HG03039 (cell line): ENCODE measurements around the gene PKN1.
"Not testable (repeated sequence)": the region's sequence is repeated elsewhere in the genome, so short reads cannot be mapped to it uniquely, and the experiment has no call there.

ENCODE experiments used
- ATAC-seq: cut with Tn5 transposase; IDR thresholded peaks from one replicate; pipeline ENCODE4 v1.9.1; 2021; ENCODE audit warnings: mild to moderate bottlenecking, moderate library complexity; ENCODE audit not compliant: unreplicated experiment

The PKN1 gene

DNA sequence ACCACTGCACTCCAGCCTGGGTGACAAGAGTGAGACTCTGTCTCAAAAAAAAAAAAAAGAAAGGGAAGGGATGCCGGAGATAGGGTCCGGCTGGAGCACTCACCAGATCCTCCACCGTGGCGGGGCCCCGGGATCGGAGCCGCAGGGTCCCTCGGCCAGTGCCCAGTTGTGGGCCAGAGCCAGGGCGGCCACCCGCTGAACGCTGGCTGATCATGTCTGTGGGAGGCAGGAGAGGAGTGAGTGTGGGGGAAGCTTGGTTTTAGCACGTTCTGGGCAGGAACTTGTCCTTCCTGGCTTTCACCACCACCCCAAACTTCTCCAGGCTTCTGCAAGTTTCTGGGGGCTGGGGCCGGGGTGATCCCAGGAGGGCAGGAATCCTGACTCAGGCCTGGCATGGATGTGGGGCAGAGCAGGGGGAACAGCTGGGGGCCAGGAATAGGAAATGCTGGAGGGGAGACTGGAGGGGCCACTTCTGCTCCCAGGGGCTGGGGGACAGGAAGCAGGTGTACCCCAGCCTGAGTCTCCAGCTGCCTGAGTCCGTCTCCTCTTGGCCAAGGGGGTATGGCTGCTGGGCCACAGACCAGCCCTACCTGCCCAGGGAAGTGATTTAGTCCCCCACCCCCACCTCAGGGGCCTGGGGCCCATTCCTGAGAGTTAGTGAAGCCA is 46.3 kb downstream of the PKN1 start:
- ATAC-seq = no peak

DNA sequence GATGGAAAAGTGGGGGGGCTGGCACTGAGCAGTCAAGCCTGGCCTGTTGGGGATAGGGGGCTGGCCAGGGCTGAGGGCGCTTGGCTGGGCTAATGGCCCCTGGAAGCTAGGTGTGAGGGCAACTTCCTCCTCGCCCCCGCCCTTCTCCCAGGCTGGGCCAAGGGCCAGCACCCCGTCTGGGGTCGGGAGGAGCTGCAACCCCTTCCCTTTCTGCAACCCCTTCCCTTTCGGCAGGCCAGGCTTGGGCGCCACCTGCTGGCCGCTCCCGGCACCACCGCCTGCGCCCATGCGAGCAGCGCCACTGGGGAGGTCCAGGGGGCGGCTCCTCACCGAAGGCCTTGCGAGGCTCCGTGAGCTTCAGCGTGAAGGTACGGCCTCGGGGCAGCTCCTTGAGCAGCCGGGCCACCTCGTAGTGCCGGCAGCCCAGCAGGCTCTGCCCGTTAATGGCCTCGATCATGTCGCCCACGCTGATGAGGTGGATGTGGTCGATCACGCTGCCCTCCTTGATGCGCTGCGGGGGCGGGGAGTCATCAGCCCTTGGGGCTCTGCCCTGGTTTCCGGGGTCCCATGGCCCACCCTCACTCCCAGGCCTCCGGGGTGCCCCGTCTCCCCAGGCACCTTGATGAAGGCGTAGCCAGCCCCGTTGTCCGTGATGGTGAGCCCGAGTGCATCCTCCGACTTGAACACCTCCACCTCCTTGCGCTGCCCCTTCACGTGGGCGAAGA is 47.0 kb downstream of the PKN1 start:
- no peak for ATAC-seq

DNA sequence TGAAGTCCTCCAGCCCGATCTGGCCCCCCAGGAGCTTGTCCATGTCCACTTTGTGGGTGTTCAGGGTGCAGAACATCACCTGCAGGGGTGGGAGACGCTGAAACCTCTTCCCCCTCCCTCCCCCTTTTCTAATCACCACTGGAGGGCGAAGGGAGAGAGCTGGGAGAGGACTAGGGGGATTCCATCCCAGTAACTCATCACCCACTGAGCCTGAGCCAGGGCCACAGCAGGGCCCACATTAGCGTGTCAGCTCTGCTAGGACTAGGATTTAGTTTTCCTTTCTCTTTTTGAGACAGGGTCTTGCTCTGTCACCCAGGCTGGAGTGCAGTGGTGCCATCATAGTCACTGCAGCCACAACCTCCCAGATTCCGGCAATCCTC is 47.6 kb downstream of the PKN1 start:
- ATAC-seq = no peak

DNA sequence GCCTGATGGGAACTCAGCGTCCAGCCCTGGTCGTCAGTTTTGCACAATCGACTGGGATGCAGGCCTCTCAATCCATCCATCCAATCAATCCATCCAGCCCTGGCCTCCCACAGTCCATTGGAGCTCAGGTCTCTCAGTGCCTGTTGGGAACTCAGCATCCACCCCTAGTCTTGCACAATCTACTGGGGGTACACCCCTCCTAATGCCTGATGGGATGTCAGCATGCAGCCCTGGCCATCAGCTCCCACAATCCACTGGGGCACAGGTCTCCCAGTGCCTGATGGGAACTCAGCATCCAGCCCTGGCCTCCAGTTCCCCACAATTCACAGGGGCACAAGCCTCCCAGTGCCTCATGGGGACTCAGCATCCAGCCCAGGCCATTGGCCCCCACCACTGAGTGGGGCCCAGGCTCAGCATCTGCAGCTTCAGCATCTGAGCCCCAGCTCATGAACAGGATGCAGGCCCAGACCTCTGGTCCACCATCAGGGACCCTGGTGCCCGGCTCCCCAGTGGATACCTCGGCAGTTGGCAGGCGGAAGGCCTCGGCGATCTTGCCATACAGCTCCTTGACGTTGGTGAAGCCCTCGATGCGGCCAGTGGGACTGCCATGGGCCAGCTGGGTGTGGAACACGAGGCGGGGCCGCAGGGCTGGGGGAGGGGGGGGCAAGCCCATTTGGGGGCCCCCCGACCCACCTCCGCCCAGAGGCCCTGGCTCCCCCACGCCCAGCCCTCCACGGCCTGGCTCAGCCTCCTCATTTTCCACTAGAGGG is 49.3 kb downstream of the PKN1 start:
- no peak for ATAC-seq

DNA sequence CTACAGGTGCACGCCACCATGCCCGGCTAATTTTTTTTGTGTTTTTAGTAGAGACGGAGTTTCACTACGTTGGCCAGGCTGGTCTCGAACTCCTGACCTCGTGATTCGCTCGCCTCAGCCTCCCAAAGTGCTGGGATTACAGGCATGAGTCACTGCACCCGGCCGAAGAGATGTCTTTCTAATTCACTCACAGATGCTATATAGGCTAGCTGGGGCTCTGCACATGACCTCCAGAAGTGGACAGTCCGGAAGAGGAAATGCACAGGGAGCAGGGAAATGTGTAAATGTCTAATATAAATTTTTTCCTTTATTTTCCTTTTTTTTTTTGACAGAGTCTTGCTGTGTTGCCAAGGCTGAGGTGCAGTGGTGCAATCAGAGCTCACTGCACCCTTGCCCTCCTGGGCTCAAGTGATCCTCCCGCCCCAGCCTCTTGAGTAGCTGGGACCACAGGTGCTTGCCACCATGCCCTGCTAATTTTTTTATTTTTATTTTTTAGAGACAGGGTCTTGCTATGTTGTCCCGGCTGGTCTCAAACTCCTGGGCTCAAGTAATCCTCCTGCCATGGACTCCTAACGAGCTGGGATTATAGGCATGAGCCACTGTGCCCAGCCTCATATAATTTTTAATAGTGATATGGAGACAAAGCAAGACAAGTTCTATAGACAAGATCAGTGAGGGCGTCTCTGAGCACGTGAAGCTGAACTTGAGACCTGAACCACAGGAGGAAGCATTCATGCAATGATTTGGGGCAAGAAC is 54.4 kb downstream of the PKN1 start:
- ATAC-seq = no peak

DNA sequence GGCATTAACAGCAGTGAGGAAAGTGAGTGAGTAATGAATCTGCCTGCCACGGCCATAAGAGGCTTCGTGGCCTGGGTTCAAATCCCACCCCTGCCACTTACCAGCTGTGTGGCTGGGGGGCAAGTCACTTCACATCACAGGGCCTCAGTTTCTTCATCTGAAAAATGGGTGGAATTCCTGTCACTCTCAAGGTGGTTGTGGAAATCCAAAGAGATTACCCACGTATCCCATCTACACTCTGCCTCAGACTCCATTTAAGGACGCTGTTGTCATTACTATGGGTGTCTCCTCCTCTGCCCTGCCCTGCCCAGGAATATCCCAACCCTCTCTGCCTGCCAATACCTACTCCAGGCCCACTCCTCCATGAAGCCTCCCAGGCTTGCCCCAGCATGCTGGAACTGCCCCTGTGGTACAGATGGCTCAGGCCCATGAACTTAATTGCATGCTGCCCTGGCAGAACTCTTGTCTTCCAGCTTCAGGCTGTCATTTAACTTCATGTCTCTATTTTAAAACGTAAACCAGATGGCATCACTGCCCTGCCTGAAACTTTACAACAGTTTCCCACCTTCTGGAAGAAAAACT is 59.7 kb downstream of the PKN1 start:
- ATAC-seq = no peak

DNA sequence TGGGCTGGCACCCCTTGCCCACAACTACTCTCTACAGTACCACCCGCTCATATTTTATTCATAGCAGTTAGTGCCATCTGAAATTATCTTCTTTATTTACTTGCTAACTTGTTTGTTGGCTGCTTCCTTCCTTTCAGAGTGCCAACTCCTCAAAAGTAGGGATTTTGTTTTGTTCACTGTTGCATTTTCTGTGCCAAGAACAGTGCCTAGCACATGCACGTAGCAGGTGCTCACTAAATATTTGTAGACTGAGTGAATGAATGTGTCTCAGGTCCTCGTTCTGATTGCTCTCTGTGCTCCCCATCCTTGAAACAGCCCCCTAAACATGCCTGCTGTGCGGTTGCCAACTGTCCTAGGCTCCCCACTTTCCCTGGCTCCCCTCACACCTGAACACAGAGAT is 61.3 kb downstream of the PKN1 start:
- no peak for ATAC-seq

DNA sequence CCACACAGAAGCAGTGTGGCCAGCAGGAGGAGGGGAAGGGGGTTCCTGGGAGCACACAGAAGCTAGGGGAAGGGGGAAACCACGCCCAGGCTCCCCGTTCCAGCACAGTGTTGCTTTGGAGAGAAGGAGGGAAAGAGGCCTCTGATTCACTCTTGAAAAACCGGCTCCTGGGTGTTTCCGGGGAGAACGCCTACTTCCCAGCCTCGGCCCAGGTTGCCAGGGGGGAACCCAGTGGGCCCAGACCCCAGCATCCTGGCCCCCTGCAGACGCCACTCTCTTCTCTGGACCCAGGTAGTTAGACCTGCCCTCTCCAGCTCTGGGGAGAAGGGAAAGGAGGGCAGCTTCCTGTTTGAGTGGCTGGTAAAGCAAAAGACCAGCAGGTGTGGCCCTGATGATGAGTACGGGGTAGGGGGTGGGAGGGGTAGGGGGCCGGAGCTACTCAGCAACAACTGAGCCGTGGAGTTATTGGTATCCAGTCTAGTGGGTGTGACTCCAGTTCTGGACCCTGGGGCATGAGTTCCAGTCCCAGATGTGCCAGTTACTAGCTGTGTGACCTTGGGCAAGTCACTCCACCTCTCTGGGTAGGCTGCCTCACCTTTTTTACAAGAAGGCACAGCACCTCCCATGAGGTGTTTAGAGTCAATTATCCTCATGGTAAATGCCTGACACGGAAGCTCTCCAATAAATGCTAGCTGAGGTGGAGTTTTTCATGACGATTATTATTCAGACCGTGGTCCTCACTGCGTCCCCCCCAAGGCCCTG is 62.0 kb downstream of the PKN1 start:
- no peak for ATAC-seq

DNA sequence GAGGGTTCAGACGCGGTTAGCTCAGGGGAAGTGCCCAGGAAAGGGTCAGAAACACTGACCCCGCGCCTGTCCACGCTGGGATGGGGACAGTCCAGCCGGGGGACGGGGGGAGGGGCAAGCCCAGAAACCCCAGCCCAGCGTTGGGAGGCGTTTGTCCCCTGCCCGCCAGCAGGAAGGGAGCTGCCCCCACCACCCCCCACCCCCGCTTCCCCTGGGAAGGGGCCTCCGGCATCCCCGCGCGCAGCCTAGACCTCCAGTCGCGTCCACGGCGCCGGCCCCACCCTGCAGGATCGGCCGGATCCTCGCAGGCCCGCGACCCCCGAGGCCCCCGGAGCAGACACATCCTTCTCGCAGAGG is 62.5 kb downstream of the PKN1 start:
- no peak for ATAC-seq

DNA sequence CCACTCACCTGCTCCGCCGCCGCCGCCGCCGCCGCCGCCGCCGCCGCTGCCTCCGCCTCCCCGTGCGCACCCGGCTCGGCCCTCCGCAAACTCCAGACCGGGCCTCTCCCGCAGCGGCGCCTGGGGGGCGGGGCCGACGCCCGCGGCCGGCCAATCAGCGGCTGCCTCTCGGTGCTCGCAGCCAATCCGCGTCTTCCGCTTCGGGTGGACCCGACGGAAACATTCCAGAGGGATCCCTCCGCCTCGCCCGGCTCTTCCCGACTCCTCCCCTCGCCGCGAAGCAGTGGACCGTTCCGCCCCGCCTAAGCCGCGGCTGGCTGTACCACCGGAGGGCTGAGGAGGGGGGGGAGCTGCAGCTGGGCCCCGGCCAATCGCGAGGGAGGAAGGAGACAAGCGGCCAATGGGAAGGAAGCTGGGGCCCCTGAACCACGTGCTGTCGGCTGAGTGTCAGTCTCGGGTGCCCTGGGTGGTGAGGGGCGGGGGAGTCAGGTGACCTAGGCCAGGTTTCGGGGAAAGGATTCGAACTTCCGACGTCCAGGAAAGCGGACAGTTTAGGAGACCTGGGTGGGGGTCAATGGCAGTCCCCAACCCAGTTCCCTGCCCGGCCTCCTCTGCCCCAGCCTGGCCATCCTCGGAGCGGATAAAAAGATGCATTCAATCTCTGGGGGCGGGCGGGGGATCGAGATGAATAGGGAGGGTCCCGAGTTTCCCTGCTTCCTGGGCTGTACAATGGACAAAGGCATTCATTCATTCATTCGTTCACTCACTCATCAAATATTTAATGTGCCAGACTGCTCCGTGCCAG is 63.1 kb downstream of the PKN1 start, which contains the start of gene GIPC1:
Gene GIPC1, minus strand, starts transcription at position 99 of the 805 bp plus-strand sequence. CDS start 13,151 bp downstream, outside the sequence.
- ATAC-seq = peak; percentile 60

DNA sequence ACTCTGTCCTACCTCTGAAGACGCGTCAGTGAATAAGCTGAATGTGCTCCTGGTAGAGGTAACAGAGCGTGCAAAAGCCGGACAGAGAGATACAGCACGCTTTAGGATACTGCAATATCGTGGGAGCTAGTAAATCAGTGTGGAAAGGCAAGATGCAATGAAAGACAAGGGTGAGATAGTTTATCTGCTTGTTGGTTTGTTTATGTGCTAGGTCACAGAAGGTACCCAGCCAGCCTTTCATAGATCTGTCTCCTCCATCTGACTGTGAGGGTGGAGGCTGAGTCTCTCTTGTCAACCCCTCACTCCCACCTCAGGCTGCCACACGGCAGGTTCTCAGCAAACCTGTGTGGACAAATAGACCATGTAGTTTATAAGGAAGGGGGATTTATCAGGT is 63.7 kb downstream of the PKN1 start:
- ATAC-seq = no peak

DNA sequence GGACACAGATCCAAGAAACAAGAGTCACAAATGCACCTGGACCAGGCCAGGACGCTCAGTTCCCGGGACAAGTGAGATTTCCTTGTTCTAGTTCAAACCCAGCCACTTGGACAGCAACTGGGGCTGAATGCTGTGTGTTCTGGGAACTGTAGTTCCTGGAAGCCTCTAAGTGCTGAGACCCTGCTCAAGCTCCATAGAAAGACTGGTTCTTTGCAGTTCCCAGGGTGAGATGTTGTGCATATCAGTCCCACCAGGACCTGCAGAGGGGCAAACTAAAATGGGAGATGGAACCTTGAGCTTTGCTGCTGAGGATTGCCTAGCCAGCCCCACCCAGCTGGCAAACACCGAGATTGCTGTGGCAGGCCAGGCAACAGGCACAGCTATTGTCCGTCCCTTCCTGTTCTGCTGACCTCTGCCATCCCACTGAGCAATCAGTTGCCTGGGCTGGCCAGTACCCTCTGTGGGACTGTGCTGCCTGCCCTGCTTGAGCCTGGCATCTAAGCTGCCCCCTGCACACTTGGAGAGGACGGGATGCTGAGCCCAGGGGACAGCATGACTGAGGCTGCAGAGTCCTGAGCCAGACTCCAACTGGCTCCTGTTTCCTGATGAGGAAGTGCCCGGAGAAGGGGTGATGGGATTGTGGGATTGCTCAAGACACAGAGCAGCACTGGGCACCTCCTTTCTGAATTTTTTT is 64.3 kb downstream of the PKN1 start:
- ATAC-seq = no peak

DNA sequence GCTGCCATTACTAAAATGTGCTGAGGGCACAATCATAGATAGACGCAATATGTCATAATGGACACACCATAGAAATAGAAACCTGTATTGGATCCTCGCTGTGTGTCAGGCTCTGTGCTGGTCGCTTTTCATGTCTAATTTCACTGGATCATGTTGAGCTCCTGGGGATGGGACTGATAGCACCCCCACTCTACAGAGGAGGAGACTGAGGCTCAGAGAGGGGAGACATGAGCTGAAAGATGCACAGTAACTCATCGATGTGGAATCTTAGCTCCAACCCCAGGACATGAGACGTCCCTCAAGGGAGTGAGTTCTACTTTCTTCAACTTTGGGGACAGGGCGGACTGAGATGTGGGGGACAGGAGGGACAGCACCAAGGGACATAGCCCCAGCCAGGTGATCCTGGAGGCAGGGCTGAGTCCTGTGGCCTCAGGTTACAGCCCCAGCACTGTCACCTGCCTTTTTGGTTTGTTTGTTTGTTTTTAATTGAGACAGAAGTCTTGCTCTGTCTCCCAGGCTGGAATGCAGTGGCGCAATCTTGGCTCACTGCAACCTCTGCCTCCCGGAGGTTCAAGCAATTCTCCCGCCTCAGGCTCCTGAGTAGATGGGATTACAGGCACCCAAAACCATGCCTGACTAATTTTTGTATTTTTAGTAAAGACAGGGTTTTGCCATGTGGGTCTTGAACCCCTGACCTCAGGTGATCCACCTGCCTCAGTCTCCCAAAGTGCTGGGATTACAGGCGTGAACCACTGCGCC is 69.4 kb downstream of the PKN1 start:
- no peak for ATAC-seq

DNA sequence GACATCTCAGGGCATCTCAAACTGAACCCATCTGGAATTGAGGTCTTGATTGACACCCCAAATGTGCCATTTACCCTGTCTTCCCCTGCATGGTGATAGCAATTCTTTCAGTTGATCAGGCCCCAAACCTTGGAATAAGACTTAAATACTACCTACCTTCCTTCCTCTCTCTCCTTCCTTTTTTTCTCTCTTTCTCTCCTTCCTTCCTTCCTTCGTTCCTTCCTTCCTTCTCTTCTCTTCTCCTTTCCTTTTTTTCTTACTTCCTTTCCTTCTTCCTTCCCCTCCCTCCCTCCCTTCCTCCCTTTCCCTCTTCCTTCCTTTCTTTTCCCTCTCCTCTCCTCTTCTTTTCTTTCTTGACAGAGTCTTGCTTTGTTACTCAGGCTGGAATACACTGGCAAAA is 70.2 kb downstream of the PKN1 start:
- ATAC-seq = no peak

DNA sequence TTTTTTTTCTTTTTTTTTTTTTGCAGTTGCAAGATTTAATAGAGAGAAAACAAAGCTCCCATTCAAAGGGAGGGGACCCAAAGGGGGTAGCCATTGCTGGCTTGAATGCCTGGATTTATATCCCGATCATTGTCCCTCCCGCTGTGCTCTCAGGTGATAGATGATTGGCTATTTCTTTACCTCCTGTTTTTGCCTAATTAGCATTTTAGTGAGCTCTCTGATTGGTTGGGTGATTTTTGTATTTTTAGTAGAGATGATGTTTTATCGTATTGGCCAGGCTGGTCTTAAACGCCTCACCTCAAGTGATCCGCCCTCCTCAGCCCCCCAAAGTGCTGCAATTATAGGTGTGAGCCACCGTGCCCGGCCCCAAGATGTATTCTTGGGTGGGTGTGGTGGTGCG is 71.5 kb downstream of the PKN1 start:
- not testable (repeated sequence) for ATAC-seq

DNA sequence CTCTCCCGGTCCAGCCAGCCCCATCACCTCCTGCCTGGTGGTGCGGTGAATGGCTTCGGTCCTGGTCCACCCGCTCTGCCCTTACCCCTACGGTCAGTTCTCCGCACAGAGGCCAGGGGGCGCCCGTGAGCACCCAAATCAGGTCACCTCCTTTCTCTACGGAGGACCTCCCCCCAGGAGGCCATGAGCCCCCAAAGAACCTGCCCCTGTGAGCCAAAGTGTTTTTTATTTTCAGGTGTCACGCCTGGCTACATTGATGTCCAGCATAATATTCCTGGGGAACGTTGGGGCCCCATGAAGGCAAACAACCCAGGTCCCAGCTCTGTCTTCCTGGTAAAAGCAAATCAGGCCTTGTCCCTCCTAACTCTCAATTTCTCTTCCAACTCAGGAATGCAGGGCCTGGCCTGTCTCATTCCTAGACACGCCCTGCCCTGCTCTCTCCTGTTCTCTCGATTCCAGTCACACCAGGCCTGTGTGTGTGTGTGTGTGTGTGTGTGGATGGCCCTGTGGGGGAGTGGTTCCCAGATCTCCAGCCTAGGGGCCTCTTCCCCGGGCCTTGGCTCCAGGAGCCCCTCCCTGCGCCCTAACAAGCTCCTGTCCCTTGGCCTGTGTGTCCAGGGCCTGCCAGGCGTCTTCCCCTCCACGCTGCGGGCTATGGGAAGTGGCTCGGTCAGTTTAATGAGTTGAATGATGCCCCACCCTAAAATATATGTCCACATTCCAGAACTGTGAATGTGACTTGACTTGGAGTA is 72.6 kb downstream of the PKN1 start:
- ATAC-seq = no peak
